H1 (cell line): ENCODE measurements around the gene SLC25A21. TPM values are rescaled to one million over a fixed set of nuclear protein-coding genes. Genes with fewer than 3 reads are reported as not detected.

Experiments used
- CTCF ChIA-PET: fragments of 300-600 bp; sonication (Branson Sonifier 250); formaldehyde crosslinking; loops from one replicate; lab custom pipeline; 2021; ENCODE audit not compliant: partially characterized antibody; lab: Charles Lee
- POLR2A ChIA-PET: fragments of 300-600 bp; sonication (Branson Sonifier 250); formaldehyde crosslinking; loops from one replicate; lab custom pipeline; 2021; ENCODE audit warnings: inconsistent platforms; ENCODE audit not compliant: partially characterized antibody; lab: Charles Lee
- DNase-seq, 2 experiments: peaks; one replicate each; pipeline versions ENCODE4 v3.0.0 to v3.0.0-alpha.2; 2010 to 2022; ENCODE audit warnings: low spot score in 2 of 2, low read depth in 1 of 2, mixed read lengths in 1 of 2
- FAIRE-seq: peaks from 2 replicates; lab custom pipeline; 2011; peaks lifted over from hg19 to GRCh38; lab: Jason Lieb, UNC
- H2AFZ ChIP-seq: 2 replicates; pipeline ENCODE4 v1.8.1; 2012; ENCODE audit warnings: low read length, inconsistent platforms
- H2AK5ac ChIP-seq: 2 replicates; pipeline ENCODE4 v1.6.1; 2013; ENCODE audit warnings: low read depth, low read length
- H2BK120ac ChIP-seq: replicated peaks from 2 replicates; pipeline ENCODE3; 2013; ENCODE audit warnings: low read depth, low read length, inconsistent platforms
- H2BK12ac ChIP-seq: 2 replicates; pipeline ENCODE4 v1.6.1; 2013; ENCODE audit warnings: low read depth, low read length
- H2BK15ac ChIP-seq: 2 replicates; pipeline ENCODE4 v1.6.1; 2013; ENCODE audit warnings: low read length
- H2BK20ac ChIP-seq: 2 replicates; pipeline ENCODE4 v1.6.1; 2013; ENCODE audit warnings: low read length
- H2BK5ac ChIP-seq: 2 replicates; pipeline ENCODE4 v1.6.1; 2013; ENCODE audit warnings: low read depth, low read length
- H3K14ac ChIP-seq: 2 replicates; pipeline ENCODE4 v1.6.1; 2013; ENCODE audit warnings: inconsistent platforms; ENCODE audit not compliant: insufficient read length
- H3K18ac ChIP-seq: 2 replicates; pipeline ENCODE4 v1.6.1; 2013; ENCODE audit warnings: low read length; ENCODE audit errors: extremely low read depth
- H3K23ac ChIP-seq: 2 replicates; pipeline ENCODE4 v1.6.1; 2013; ENCODE audit warnings: inconsistent platforms; ENCODE audit not compliant: insufficient read length
- H3K23me2 ChIP-seq: 2 replicates; pipeline ENCODE4 v1.6.1; 2013; ENCODE audit warnings: low read depth, low read length
- H3K27ac ChIP-seq: 2 replicates; pipeline ENCODE4 v1.6.1; 2011; ENCODE audit warnings: low read depth, low read length, inconsistent platforms
- H3K27me3 ChIP-seq, 4 experiments: replicated peaks in 1 of 4; 1 replicate in 1 of 4; 2 replicates in 3 of 4; pipeline versions ENCODE4 v1.6.1 to v1.8.1; 2011 to 2013; ENCODE audit warnings: low read length in 3 of 4, mild to moderate bottlenecking in 3 of 4, inconsistent platforms in 2 of 4, mixed read lengths in 2 of 4, moderate library complexity in 1 of 4; ENCODE audit not compliant: control insufficient read depth in 3 of 4, insufficient read depth in 3 of 4; ENCODE audit errors: extremely low read depth in 1 of 4
- H3K36me3 ChIP-seq, 4 experiments: 2 replicates each; pipeline versions ENCODE4 v1.6.1 to v1.8.1; 2011 to 2013; ENCODE audit warnings: mild to moderate bottlenecking in 4 of 4, low read length in 3 of 4, moderate library complexity in 2 of 4, control low read depth in 1 of 4, inconsistent platforms in 1 of 4; ENCODE audit not compliant: insufficient read depth in 4 of 4, control insufficient read depth in 2 of 4
- H3K4ac ChIP-seq: replicated peaks from 2 replicates; pipeline ENCODE3; 2013; ENCODE audit warnings: low read length, low read depth, mixed read lengths, inconsistent platforms; ENCODE audit not compliant: insufficient read length
- H3K4me1 ChIP-seq, 4 experiments: replicated peaks in 1 of 4; 1 replicate in 1 of 4; 2 replicates in 3 of 4; pipeline versions ENCODE4 v1.6.1 to v1.8.1; 2011 to 2013; ENCODE audit warnings: low read length in 3 of 4, inconsistent platforms in 2 of 4, mixed read lengths in 1 of 4; ENCODE audit not compliant: insufficient read depth in 4 of 4, control insufficient read depth in 3 of 4
- H3K4me2 ChIP-seq, 2 experiments: 2 replicates each; pipeline versions ENCODE4 v1.6.1 to v1.8.1; 2011 to 2013; ENCODE audit warnings: low read depth in 2 of 2, low read length in 2 of 2, control low read depth in 1 of 2, inconsistent platforms in 1 of 2, mild to moderate bottlenecking in 1 of 2; ENCODE audit not compliant: insufficient read depth in 1 of 2
- H3K4me3 ChIP-seq, 4 experiments: fragments of 200-600, 300-600 bp in 1 of 4; sonication (generic), shearing (Covaris generic), sonication (Bioruptor Twin) in 1 of 4; 2 replicates each; pipeline versions ENCODE4 v1.5.1 to v1.8.1; 2011 to 2016; ENCODE audit warnings: low read length in 4 of 4, low read depth in 3 of 4, control low read depth in 2 of 4, inconsistent platforms in 2 of 4, mild to moderate bottlenecking in 2 of 4, mixed read lengths in 1 of 4, moderate library complexity in 1 of 4; ENCODE audit not compliant: insufficient read depth in 2 of 4; ENCODE audit errors: extremely low read depth in 1 of 4
- H3K56ac ChIP-seq: replicated peaks from 2 replicates; pipeline ENCODE3; 2013; ENCODE audit warnings: low read depth, mild to moderate bottlenecking, mixed read lengths, low read length, inconsistent platforms; ENCODE audit not compliant: insufficient read length
- H3K79me1 ChIP-seq: 2 replicates; pipeline ENCODE4 v1.6.1; 2013; ENCODE audit warnings: low read depth, low read length, control low read depth
- H3K79me2 ChIP-seq, 2 experiments: 2 replicates each; pipeline versions ENCODE4 v1.6.1 to v1.8.1; 2012 to 2013; ENCODE audit warnings: low read length in 2 of 2, mild to moderate bottlenecking in 2 of 2, inconsistent platforms in 1 of 2; ENCODE audit not compliant: insufficient read depth in 2 of 2, control insufficient read depth in 1 of 2
- H3K9ac ChIP-seq, 4 experiments: replicated peaks in 1 of 4; 1 replicate in 1 of 4; 2 replicates in 3 of 4; pipeline versions ENCODE4 v1.6.1 to v1.8.1; 2011 to 2013; ENCODE audit warnings: low read depth in 3 of 4, low read length in 3 of 4, control low read depth in 2 of 4, mild to moderate bottlenecking in 2 of 4, moderate library complexity in 2 of 4, inconsistent platforms in 1 of 4; ENCODE audit errors: extremely low read depth in 1 of 4
- H3K9me3 ChIP-seq, 2 experiments: 2 replicates each; pipeline versions ENCODE4 v1.6.1 to v1.8.1; 2012 to 2013; ENCODE audit warnings: mild to moderate bottlenecking in 2 of 2, moderate library complexity in 2 of 2, control low read depth in 1 of 2, inconsistent platforms in 1 of 2, low read depth in 1 of 2, low read length in 1 of 2, mixed read lengths in 1 of 2; ENCODE audit not compliant: insufficient read depth in 2 of 2
- H4K20me1 ChIP-seq, 2 experiments: replicated peaks in 1 of 2; 2 replicates each; pipeline versions ENCODE3 to v1.8.1; 2011 to 2013; ENCODE audit warnings: inconsistent platforms in 2 of 2, low read length in 2 of 2, mild to moderate bottlenecking in 1 of 2; ENCODE audit not compliant: insufficient read depth in 2 of 2, control insufficient read depth in 1 of 2
- H4K5ac ChIP-seq: 2 replicates; pipeline ENCODE4 v1.6.1; 2013; ENCODE audit warnings: low read length, low read depth, mixed read lengths, inconsistent platforms; ENCODE audit not compliant: insufficient read length
- H4K8ac ChIP-seq: 2 replicates; pipeline ENCODE4 v1.8.0; 2013; ENCODE audit warnings: mild to moderate bottlenecking, moderate library complexity, low read length, inconsistent platforms; ENCODE audit not compliant: insufficient read depth; ENCODE audit errors: extremely low read depth
- H4K91ac ChIP-seq: replicated peaks from 2 replicates; pipeline ENCODE3; 2013; ENCODE audit warnings: low read length, mixed read lengths, inconsistent platforms; ENCODE audit not compliant: insufficient read length
- ATF2 ChIP-seq: IDR thresholded peaks from 2 replicates; pipeline ENCODE4 v1.6.1; 2012; ENCODE audit warnings: low read length, inconsistent platforms
- CBX5 ChIP-seq: fragments of 300-800, 300-1000 bp; sonication (generic); IDR thresholded peaks from 2 replicates; pipeline ENCODE4 v1.7.1; 2016; ENCODE audit warnings: antibody characterized with exemption, low read length, low read depth
- CBX8 ChIP-seq: fragments of 300-800, 300-1000 bp; sonication (generic); IDR thresholded peaks from 2 replicates; pipeline ENCODE4 v1.7.1; 2016; ENCODE audit warnings: low read depth, low read length, borderline replicate concordance
- CEBPB ChIP-seq: IDR thresholded peaks from 2 replicates; pipeline ENCODE4 v1.6.1; 2012; ENCODE audit warnings: low read depth, low read length
- FOSL1 ChIP-seq: IDR thresholded peaks from 2 replicates; pipeline ENCODE4 v1.6.1; 2011; ENCODE audit warnings: mild to moderate bottlenecking, low read depth, low read length, moderate library complexity; ENCODE audit not compliant: insufficient read depth
- RAD21 ChIP-seq, 2 experiments: IDR thresholded peaks in 1 of 2; conservative IDR thresholded peaks in 1 of 2; 2 replicates each; pipeline ENCODE4 v1.6.1; 2011; ENCODE audit warnings: low read depth in 2 of 2, low read length in 2 of 2, improper control_type of control experiment in 1 of 2, inconsistent platforms in 1 of 2, mild to moderate bottlenecking in 1 of 2, moderate library complexity in 1 of 2
- TAF7 ChIP-seq: optimal IDR thresholded peaks from 2 replicates; pipeline ENCODE3; 2011; ENCODE audit warnings: low read depth, mild to moderate bottlenecking, inconsistent platforms, low read length, moderate library complexity, borderline replicate concordance
- ZNF274 ChIP-seq: IDR thresholded peaks from 2 replicates; pipeline ENCODE4 v1.7.0; 2012; ENCODE audit warnings: low read length, borderline replicate concordance; ENCODE audit errors: extremely low read depth
- WGBS, 2 experiments: shearing (Covaris generic) in 1 of 2; methylation state at CpG; one replicate each; pipeline versions ENCODE4 v1.1.6 to v1.1.7; 2013 to 2015; ENCODE audit warnings: low lambda C conversion rate in 2 of 2, mixed read lengths in 2 of 2, inconsistent platforms in 1 of 2, low coverage in 1 of 2, missing lambda C conversion rate in 1 of 2; ENCODE audit not compliant: insufficient replicate concordance in 2 of 2, insufficient coverage in 1 of 2, insufficient read length in 1 of 2; ENCODE audit errors: extremely low coverage in 1 of 2, missing lambda C conversion rate in 1 of 2; 5-methylcytosine and 5-hydroxymethylcytosine counted together
- polyA plus RNA-seq, 7 experiments: library from polyadenylated mRNA; depleted of rRNA in 3 of 7; stranded (reverse) in 5 of 7; unstranded in 2 of 7; fragments of >200 nt in 5 of 7; fragments of 200-250 nt in 2 of 7; gene quantifications; 1 replicate in 5 of 7; 2 replicates in 1 of 7; 4 replicates in 1 of 7; pipeline versions ENCODE4 v1.2.1 to v1.2.3, GENCODE V29; 2011 to 2013; ENCODE audit warnings: missing spikeins in 2 of 7, mixed read lengths in 2 of 7
- total RNA-seq: library from RNA; stranded (reverse); fragmentation: NEBNext Ultra II Directional; extraction: Animal tissue kit (Norgen Biotek cat#: 25700); gene quantifications from 2 replicates; pipeline ENCODE4 v1.2.1, GENCODE V29; 2021

SLC25A21 gene
- total and polyA plus RNA-seq, 2 of the 8 experiments (the other 6 are each of a cell fraction or from before 2014, with no cell fraction given), result 6.9 to 15.7 TPM

DNA sequence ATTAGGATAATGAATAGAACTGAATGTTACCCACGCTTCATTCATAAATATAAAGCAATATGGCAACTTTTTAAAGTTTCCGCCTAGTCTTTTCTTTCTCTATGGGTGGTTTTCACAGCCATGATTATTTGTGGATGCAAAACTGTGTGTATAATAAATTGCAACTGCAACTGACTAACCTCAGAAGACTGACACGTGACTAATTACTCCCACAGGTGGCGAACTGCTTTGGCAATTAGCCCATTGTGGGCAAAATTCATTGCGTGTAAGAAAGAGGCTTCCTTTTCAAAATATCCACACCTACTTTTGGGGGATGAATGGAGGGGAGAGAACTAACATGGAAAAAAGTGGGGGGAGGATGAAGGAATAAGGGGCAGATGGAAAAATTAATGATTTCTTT is 79.0 kb downstream of the SLC25A21 start:
- H2BK120ac ChIP-seq, result no peak overlapping the region
- 87% methylated on average over 5 of the region's 5 CpGs; no CpG with 5 or more reads in 1 of the 2 experiments for WGBS, 2 experiments
- no peak overlapping the region for H3K23ac ChIP-seq
- H3K4me3 ChIP-seq, result no peak overlapping the region
- DNase-seq, result no peak
- no peaks in the 10 kb centered on the region for H3K36me3 ChIP-seq
- H3K56ac ChIP-seq, result no peak overlapping the region
- no peaks in the 10 kb centered on the region for H4K20me1 ChIP-seq
- H2BK5ac ChIP-seq, result no peak overlapping the region
- H3K27me3 ChIP-seq, result no peaks in the 10 kb centered on the region
- no peak overlapping the region for H2AFZ ChIP-seq
- H3K27ac ChIP-seq, result no peak overlapping the region
- no peak overlapping the region for H2AK5ac ChIP-seq
- H2BK20ac ChIP-seq, result no peak overlapping the region
- H3K79me2 ChIP-seq, result no peaks in the 10 kb centered on the region
- no peak for TF ChIP-seq TAF7
- TF ChIP-seq RAD21 (IDR thresholded peaks at IDR 0.05 in 1 of 2, conservative IDR thresholded peaks at IDR 0.05 in 1 of 2; ENCODE audit: low read depth in 2 of 2, low read length in 2 of 2), result no peak
- no peak for TF ChIP-seq ATF2
- no peak for TF ChIP-seq CEBPB
- no peak for TF ChIP-seq FOSL1
- no peak for TF ChIP-seq CBX5
- TF ChIP-seq CBX8, result no peak
- no peak for TF ChIP-seq ZNF274
- H3K4me1 ChIP-seq, result no peaks in the 10 kb centered on the region
- H4K8ac ChIP-seq, result no peak overlapping the region
- H3K4ac ChIP-seq, result no peak overlapping the region
- H4K5ac ChIP-seq, result no peak overlapping the region
- H3K79me1 ChIP-seq, result no peaks in the 10 kb centered on the region
- H3K14ac ChIP-seq, result no peak overlapping the region
- no peak for FAIRE-seq
- H3K23me2 ChIP-seq, result no peaks in the 10 kb centered on the region; the same call in 1 of the 2 replicates
- ChIA-PET CTCF (no interaction called here), POLR2A (no interaction called here)
- H4K91ac ChIP-seq, result no peak overlapping the region
- H3K9me3 ChIP-seq, result no peaks in the 10 kb centered on the region
- H2BK15ac ChIP-seq, result no peak overlapping the region
- no peak overlapping the region for H3K9ac ChIP-seq
- no peak overlapping the region for H3K4me2 ChIP-seq
- no peak overlapping the region for H2BK12ac ChIP-seq
- H3K18ac ChIP-seq, result no peak overlapping the region
